Measurements from ENCODE around the gene FXYD4. TPM values are rescaled to one million over a fixed set of nuclear protein-coding genes. Genes with fewer than 3 reads are reported as not detected.

The FXYD4 gene
- total and polyA plus RNA-seq, 2 of the 8 experiments (the other 6 are each of a cell fraction or from before 2014, with no cell fraction given), result not detected

DNA sequence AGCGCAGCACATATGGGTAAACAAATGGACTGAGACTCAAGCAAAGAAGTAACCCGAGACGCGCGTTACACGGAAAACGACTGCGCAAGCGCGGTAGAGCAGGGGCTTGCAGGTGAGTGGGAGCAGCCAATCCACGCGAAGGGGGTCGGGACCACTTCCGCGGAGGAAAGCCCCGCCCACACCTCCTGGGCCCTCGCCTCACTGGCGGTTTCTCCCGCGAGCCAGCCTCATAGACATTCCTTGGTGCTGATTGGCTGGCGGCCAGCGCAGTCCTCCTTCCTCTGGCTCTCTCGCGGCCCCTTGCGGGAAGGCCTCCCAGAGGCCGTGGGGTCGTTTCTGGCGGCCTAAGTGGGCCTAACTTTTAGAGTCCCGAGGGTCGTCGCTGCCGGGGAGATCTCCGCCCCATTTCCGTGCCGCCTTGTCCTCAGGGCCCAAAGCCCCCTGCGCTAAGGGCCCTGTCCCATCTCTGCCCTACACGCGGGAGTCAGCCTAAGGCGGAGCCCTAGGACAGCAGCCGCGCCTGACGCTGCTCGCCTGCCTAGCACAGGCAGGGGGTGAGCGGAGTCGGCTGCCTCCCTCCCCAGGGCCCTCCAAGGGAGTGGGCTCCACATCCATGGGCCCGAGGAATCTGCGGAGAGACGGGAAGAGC is 9.1 kb upstream of the FXYD4 start (continued):
- TF ChIP-seq EZH2 (IDR thresholded peaks at IDR 0.05; ENCODE audit: low read depth, low read length, severe bottlenecking) (no peak), POLR2AphosphoS5 (IDR thresholded peaks at IDR 0.05; ENCODE audit: low read depth, low read length) (no peak), POLR2A (IDR thresholded peaks at IDR 0.05; ENCODE audit: control extremely low read depth in 1 of 2, low read depth in 2 of 2, low read length in 2 of 2) (no peak; a peak in 1 of 3 replicates), TAF1 (IDR thresholded peaks at IDR 0.05; ENCODE audit: low read depth, low read length) (0 out of 2 replicates have a peak, but pooled peaks have one; percentile 26), KDM4A (IDR thresholded peaks at IDR 0.05; ENCODE audit: low read depth, low read length, severe bottlenecking) (peak; percentile 53), ASH2L (IDR thresholded peaks at IDR 0.05; ENCODE audit: low read length) (no peak)
- TF ChIP-seq, protein P1, sequence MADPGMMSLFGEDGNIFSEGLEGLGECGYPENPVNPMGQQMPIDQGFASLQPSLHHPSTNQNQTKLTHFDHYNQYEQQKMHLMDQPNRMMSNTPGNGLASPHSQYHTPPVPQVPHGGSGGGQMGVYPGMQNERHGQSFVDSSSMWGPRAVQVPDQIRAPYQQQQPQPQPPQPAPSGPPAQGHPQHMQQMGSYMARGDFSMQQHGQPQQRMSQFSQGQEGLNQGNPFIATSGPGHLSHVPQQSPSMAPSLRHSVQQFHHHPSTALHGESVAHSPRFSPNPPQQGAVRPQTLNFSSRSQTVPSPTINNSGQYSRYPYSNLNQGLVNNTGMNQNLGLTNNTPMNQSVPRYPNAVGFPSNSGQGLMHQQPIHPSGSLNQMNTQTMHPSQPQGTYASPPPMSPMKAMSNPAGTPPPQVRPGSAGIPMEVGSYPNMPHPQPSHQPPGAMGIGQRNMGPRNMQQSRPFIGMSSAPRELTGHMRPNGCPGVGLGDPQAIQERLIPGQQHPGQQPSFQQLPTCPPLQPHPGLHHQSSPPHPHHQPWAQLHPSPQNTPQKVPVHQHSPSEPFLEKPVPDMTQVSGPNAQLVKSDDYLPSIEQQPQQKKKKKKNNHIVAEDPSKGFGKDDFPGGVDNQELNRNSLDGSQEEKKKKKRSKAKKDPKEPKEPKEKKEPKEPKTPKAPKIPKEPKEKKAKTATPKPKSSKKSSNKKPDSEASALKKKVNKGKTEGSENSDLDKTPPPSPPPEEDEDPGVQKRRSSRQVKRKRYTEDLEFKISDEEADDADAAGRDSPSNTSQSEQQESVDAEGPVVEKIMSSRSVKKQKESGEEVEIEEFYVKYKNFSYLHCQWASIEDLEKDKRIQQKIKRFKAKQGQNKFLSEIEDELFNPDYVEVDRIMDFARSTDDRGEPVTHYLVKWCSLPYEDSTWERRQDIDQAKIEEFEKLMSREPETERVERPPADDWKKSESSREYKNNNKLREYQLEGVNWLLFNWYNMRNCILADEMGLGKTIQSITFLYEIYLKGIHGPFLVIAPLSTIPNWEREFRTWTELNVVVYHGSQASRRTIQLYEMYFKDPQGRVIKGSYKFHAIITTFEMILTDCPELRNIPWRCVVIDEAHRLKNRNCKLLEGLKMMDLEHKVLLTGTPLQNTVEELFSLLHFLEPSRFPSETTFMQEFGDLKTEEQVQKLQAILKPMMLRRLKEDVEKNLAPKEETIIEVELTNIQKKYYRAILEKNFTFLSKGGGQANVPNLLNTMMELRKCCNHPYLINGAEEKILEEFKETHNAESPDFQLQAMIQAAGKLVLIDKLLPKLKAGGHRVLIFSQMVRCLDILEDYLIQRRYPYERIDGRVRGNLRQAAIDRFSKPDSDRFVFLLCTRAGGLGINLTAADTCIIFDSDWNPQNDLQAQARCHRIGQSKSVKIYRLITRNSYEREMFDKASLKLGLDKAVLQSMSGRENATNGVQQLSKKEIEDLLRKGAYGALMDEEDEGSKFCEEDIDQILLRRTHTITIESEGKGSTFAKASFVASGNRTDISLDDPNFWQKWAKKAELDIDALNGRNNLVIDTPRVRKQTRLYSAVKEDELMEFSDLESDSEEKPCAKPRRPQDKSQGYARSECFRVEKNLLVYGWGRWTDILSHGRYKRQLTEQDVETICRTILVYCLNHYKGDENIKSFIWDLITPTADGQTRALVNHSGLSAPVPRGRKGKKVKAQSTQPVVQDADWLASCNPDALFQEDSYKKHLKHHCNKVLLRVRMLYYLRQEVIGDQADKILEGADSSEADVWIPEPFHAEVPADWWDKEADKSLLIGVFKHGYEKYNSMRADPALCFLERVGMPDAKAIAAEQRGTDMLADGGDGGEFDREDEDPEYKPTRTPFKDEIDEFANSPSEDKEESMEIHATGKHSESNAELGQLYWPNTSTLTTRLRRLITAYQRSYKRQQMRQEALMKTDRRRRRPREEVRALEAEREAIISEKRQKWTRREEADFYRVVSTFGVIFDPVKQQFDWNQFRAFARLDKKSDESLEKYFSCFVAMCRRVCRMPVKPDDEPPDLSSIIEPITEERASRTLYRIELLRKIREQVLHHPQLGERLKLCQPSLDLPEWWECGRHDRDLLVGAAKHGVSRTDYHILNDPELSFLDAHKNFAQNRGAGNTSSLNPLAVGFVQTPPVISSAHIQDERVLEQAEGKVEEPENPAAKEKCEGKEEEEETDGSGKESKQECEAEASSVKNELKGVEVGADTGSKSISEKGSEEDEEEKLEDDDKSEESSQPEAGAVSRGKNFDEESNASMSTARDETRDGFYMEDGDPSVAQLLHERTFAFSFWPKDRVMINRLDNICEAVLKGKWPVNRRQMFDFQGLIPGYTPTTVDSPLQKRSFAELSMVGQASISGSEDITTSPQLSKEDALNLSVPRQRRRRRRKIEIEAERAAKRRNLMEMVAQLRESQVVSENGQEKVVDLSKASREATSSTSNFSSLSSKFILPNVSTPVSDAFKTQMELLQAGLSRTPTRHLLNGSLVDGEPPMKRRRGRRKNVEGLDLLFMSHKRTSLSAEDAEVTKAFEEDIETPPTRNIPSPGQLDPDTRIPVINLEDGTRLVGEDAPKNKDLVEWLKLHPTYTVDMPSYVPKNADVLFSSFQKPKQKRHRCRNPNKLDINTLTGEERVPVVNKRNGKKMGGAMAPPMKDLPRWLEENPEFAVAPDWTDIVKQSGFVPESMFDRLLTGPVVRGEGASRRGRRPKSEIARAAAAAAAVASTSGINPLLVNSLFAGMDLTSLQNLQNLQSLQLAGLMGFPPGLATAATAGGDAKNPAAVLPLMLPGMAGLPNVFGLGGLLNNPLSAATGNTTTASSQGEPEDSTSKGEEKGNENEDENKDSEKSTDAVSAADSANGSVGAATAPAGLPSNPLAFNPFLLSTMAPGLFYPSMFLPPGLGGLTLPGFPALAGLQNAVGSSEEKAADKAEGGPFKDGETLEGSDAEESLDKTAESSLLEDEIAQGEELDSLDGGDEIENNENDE (IDR thresholded peaks at IDR 0.05; ENCODE audit: insufficient replicate concordance, low read length), result no peak

Measured in H1 (cell line).